ENCODE results near the gene MFAP1.
"Not testable (repeated sequence)": the region's sequence is repeated elsewhere in the genome, so short reads cannot be mapped to it uniquely, and the experiment has no call there.

- TF ChIP-seq CTCF, POLR2A (IDR thresholded peaks at IDR 0.05): not testable (repeated sequence)
These were observed 21.8 kb downstream of the MFAP1 start for GRCh38 chr15:43802676-43803075.
